Gastroesophageal sphincter (tissue), 4 donors: ENCODE measurements around the gene BAIAP3. TPM values are rescaled to one million over a fixed set of nuclear protein-coding genes. Genes with fewer than 3 reads are reported as not detected.

ENCODE experiments used
- ATAC-seq: fragments of 150-250 bp; one replicate; pipeline ENCODE4 v1.9.1; 2016; ENCODE audit warnings: mild to moderate bottlenecking, moderate library complexity
- H3K27ac ChIP-seq, 4 donors: fragments of 200-600 bp; sonication (generic) in 3 of 4; 1 replicate in 3 of 4; 2 replicates in 1 of 4; pipeline ENCODE4 v1.5.1; 2016 to 2019
- H3K27me3 ChIP-seq: fragments of 200-600 bp; sonication (generic); one replicate; pipeline ENCODE4 v1.5.1; 2019
- H3K36me3 ChIP-seq, 2 donors: fragments of 200-600 bp; sonication (generic); one replicate each; pipeline ENCODE4 v1.5.1; 2019; ENCODE audit warnings: control low read depth in 1 of 2
- H3K4me1 ChIP-seq, 3 donors: fragments of 200-600 bp; sonication (generic); 1 replicate in 2 of 3; 2 replicates in 1 of 3; pipeline ENCODE4 v1.5.1; 2016 to 2019; ENCODE audit warnings: control low read depth in 2 of 3
- H3K4me3 ChIP-seq, 2 donors: fragments of 200-600 bp; sonication (generic); one replicate each; pipeline ENCODE4 v1.5.1; 2019; ENCODE audit warnings: mild to moderate bottlenecking in 1 of 2, moderate library complexity in 1 of 2
- H3K9me3 ChIP-seq, 3 donors: fragments of 200-600 bp; sonication (generic); one replicate each; pipeline ENCODE4 v1.5.1; 2017 to 2019; ENCODE audit warnings: control low read depth in 2 of 3
- CTCF ChIP-seq, 4 experiments: fragments of 200-600 bp in 2 of 4; fragments of 450-650 bp in 2 of 4; sonication (generic) in 1 of 4; IDR thresholded peaks; one replicate each; pipeline ENCODE4 v1.5.1; 2017 to 2019; ENCODE audit warnings: antibody characterized with exemption in 4 of 4, mild to moderate bottlenecking in 2 of 4, moderate library complexity in 2 of 4
- EP300 ChIP-seq: sonication (generic); formaldehyde crosslinking; IDR thresholded peaks from one replicate; pipeline ENCODE4 v1.6.1; 2017; ENCODE audit warnings: antibody characterized with exemption, mild to moderate bottlenecking
- POLR2A ChIP-seq, 2 donors: fragments of 450-650 bp; IDR thresholded peaks; one replicate each; pipeline ENCODE4 v1.6.1; 2017; ENCODE audit warnings: antibody characterized with exemption in 2 of 2, mild to moderate bottlenecking in 2 of 2, moderate library complexity in 1 of 2
- POLR2AphosphoS5 ChIP-seq: sonication (generic); formaldehyde crosslinking; IDR thresholded peaks from one replicate; pipeline ENCODE4 v1.6.1; 2017; ENCODE audit warnings: antibody characterized with exemption
- WGBS, 2 donors: methylation state at CpG; one replicate each; pipeline ENCODE4 v1.1.5; 2018; ENCODE audit warnings: low coverage in 1 of 2; 5-methylcytosine and 5-hydroxymethylcytosine counted together
- total RNA-seq, 4 donors: library from RNA; depleted of rRNA; stranded (reverse); fragments of >200 nt; gene quantifications; one replicate each; pipeline ENCODE4 v1.1.0, GENCODE V29; 2016

The BAIAP3 gene
- total RNA-seq, 4 donors from 2014 or later: 1.1 to 14.2 (median 3.0) TPM

GRCh38 chr16:1319041-1319440, 14.4 kb upstream of the BAIAP3 start:
- Histone ChIP-seq H3K9me3 (no peaks in the 10 kb centered on the region), H3K36me3 (peaks cover 0 to 98% of the 10 kb centered on the region in 2 donors), H3K27ac (no peak overlapping the region), H3K4me3 (no peak overlapping the region), H3K4me1 (peaks cover 0 to 16% (median 0%) of the 10 kb centered on the region in 3 donors), H3K27me3 (no peaks in the 10 kb centered on the region)
- 0 to 77% methylated on average over 1 to 10 of the region's 33 CpGs for WGBS, 2 donors
- no peak for ATAC-seq
- TF ChIP-seq EP300 (no peak), POLR2AphosphoS5 (no peak), POLR2A (IDR thresholded peaks at IDR 0.05) (no peak), CTCF (IDR thresholded peaks at IDR 0.05) (no peak)

- no peak for ATAC-seq
- Histone ChIP-seq H3K27me3 (no peaks in the 10 kb centered on the region), H3K9me3 (no peaks in the 10 kb centered on the region), H3K27ac (no peak overlapping the region), H3K4me3 (no peak overlapping the region), H3K36me3 (peaks cover 0 to 98% of the 10 kb centered on the region in 2 donors), H3K4me1 (peaks cover 0 to 5% (median 0%) of the 10 kb centered on the region in 3 donors)
- WGBS, 2 donors: 95 to 100% methylated on average over 2 to 4 of the region's 12 CpGs
- TF ChIP-seq CTCF (IDR thresholded peaks at IDR 0.05): no peak
- TF ChIP-seq POLR2AphosphoS5: no peak
- no peak for TF ChIP-seq EP300
- TF ChIP-seq POLR2A (IDR thresholded peaks at IDR 0.05): no peak
Measured at GRCh38 chr16:1320097-1320496, 13.3 kb upstream of the BAIAP3 start.

DNA sequence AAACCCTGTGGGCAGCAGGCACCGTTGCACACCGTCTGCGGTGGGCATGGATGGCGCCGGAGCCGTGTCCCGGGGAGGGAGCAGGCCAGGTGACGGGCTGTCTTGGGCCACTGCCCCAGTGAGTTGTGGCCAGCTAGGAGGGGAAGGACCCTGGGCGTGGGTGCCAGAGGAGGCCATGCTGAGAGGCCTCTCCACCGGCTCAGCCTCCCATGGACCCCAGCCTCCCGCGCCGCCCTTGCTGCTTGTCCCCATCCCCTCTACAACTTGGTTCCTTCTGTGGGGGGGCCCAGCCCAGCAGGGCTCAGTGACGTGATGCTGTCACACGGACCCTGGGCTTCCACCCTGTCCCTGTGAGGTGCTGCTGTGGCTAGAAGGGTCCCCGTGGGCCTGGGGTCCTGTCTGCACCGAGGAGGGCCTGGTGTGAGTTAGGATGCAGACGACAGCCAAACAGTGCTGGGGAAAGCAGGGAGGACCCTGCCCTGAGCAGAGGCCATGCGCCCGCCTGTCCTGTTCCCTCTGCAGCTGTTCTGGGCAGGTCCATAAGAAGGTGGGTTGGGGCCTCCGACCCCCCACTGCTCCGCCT, 12.7 kb upstream of the BAIAP3 start:
- TF ChIP-seq POLR2A (IDR thresholded peaks at IDR 0.05): no peak
- no peak for TF ChIP-seq EP300
- no peak for TF ChIP-seq POLR2AphosphoS5
- TF ChIP-seq CTCF (IDR thresholded peaks at IDR 0.05): no peak
- Histone ChIP-seq H3K36me3 (peaks cover 0 to 98% of the 10 kb centered on the region in 2 donors), H3K4me3 (no peak overlapping the region), H3K27ac (no peak overlapping the region), H3K9me3 (no peaks in the 10 kb centered on the region), H3K4me1 (no peaks in the 10 kb centered on the region), H3K27me3 (no peaks in the 10 kb centered on the region)
- ATAC-seq: no peak
- WGBS, 2 donors: 90% methylated on average over 2 of the region's 22 CpGs; no CpG with 5 or more reads in 1 of the 2 donors

GRCh38 chr16:1322407-1322806, 11.0 kb upstream of the BAIAP3 start:
- no peak for ATAC-seq
- 100% methylated on average over 1 of the region's 8 CpGs; no CpG with 5 or more reads in 1 of the 2 donors for WGBS, 2 donors
- no peak overlapping the region for H3K4me3 ChIP-seq
- H3K27me3 ChIP-seq: no peaks in the 10 kb centered on the region
- H3K27ac ChIP-seq: no peak overlapping the region
- TF ChIP-seq EP300 (no peak), POLR2AphosphoS5 (no peak), CTCF (IDR thresholded peaks at IDR 0.05) (no peak), POLR2A (IDR thresholded peaks at IDR 0.05) (no peak)
- peaks cover 0 to 95% of the 10 kb centered on the region in 2 donors for H3K36me3 ChIP-seq
- H3K4me1 ChIP-seq: no peaks in the 10 kb centered on the region
- H3K9me3 ChIP-seq: no peaks in the 10 kb centered on the region
